ENCODE measurements around the gene RALB.
A peak's percentile ranks its signal among the peaks of the same experiment; 100 is the strongest.
"Not testable (repeated sequence)": the region's sequence is repeated elsewhere in the genome, so short reads cannot be mapped to it uniquely, and the experiment has no call there.

RALB gene

DNA sequence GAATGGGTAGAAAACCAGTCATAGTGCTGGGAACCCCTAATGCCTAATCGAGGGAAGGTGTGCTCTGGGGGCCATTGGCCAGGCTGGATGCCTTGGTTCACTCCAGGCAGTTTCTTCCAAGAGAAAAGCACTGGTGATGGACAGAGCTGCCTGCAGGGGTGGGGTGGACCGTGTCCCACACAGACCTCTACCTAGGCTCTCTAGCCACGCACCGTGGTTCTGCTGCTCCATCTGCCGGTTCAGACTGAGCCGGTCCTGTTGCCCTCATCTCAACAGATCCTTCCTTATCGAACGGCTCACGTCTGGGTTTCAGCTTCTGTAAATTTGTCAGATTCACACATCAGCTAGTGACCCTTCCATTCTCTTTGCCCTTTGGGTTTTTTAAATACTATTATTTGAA lies 46.4 kb downstream of the RALB start:
- DNase-seq, result no peak

- DNase-seq, result no peak
Measured at GRCh38 chr2:120299561-120299960, 46.9 kb downstream of the RALB start.

DNA sequence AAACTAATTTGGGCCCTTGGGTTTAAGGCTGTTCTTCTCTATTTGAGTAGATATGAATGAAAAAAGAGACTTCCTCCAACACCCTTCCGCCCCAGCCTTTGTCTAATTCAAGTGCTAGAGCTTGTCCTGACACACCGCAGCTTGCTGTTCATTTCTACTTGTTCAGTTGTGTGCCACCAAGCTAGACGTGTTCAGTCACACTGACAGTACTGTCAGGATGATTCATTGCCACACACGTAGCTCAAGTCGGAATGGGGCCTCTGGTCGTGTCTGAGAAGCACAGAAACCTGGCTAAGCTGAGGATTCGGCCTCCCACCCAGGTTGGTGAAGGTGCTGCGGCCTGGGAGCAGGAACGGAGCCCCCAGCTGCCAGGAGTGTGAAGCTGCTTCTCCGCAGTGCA lies 47.7 kb downstream of the RALB start:
- DNase-seq, result no peak

- no peak for DNase-seq
Measured at GRCh38 chr2:120301284-120301683, 48.6 kb downstream of the RALB start.

DNA sequence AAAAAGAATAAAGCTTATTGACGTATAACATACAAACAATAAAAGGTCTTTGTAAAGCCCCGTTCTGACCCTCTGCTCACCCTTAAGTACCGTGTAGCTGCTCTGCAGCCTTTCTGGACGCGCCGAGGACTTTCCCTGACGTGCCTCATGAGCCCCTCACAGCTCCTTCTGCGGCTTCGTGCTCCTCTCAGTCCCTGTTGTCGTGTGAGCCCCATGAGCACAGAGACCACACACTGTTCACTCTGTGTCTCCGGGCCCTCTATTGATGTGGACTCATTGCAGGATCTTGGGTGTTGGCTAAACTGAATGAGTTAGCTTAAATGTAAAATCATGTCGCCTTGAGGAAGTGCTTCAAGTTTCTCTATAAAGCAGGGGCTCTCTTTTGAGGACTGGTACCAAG lies 49.6 kb downstream of the RALB start:
- no peak for DNase-seq

- DNase-seq, result no peak
Measured at GRCh38 chr2:120303177-120303576, 50.5 kb downstream of the RALB start.

DNA sequence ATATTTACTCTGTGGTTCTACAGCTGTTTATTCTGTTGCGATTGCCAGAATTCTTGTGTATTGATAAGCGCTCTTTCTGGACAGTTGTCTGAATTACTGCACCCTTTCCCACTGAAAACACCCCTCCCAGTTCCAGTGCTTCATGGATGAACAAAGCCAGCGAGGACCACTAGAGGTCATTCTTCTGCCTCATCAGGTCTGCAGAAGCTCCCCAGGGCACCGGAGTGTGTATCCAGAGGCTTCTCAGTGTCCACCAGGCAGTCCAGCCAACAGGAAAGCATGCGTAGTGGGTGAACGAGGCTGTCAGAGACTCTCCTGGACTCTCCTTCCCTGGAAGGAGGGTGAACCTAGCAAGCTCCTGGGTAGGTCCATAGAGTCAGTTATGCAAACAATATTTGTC lies 52.6 kb downstream of the RALB start:
- no peak for DNase-seq

GRCh38 chr2:120305937-120306490 lies 53.4 kb downstream of the RALB start:
- no peak for DNase-seq

- no peak for DNase-seq
Measured at GRCh38 chr2:120307482-120307881, 54.8 kb downstream of the RALB start.

- peak; percentile 16 for DNase-seq
Measured at GRCh38 chr2:120308038-120308910, 55.6 kb downstream of the RALB start.

DNA sequence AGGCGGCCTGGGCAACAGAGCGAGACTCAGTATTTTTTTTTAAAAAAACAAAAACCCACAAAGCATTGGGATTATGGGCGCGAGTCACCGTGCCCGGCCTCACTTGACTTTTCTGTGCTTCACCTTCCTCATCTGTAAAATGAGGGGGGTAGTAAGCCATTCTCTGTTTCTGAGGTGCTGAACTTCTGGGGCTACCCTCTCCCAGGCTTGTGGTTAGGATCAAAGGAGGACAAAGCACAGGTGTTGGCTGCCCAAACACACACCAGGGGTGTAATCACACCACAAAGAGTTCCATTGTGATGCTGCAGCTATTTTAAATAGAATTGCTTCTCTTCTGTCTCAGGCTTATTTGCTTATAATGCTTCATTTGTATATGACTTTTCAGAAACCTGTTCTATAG lies 57.5 kb downstream of the RALB start:
- DNase-seq, result no peak

GRCh38 chr2:120310841-120311240 lies 58.2 kb downstream of the RALB start:
- DNase-seq, result not testable (repeated sequence)

DNA sequence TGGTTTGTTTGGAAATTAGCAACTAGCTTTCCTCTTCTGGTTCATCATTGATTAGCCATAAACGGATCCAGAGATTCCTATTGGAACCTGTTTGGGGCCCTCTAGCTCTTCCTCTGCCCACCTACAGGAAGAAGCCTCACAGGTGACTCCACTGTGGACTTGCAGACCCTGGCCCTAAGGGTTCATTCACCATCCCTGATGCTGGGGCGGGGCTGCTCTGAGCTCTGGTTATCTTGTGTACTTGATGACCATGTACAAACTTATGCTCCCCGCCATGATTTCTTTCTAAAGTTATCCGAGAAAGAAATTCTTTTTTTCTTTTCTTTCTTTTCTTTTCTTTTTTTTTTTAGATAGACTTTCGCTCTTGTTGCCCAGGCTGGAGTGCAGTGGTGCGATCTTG lies 59.4 kb downstream of the RALB start:
- DNase-seq, result no peak

DNA sequence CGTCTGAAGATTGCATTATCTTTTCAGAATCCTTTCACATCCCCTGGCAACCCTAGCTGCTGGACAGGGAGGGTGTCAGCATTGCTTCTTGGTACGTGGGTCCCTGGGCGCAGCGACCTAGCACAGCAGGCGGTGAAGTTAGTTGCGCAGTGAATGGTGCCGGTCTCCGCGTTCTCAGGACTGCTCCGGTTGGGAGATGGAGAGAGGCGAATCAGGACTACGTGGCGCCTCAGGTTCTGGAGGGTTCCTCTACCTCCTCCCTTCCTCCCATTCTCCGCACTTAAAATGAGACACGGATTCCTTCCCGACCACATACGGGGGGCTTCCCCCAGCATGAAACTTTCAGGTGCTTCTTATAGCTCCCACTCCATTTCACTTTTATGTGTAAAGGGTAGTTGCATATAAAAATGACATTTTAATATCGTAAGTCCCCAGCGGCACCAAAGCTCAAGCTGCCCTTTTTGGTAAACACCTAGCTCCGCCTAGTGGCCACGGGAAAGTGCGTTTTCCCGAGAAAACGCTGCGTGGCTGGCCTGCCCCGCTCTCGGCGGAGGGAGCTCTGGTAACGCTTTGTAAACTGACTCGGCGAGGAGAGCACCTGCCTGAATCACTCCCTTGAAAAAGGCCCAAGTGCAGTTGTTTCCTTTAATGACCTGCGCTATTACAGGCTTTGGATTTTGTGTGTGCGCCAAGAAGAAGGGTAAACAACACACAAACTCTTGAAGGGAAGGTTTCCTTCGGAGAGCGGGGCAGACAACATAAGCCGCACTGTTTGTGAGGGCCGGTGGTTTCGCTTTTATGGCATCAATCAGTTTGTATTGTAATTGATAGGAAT lies 60.4 kb downstream of the RALB start:
- peak; percentile 88 for DNase-seq

- DNase-seq, result no peak
Measured at GRCh38 chr2:120313695-120314615, 61.3 kb downstream of the RALB start.

DNA sequence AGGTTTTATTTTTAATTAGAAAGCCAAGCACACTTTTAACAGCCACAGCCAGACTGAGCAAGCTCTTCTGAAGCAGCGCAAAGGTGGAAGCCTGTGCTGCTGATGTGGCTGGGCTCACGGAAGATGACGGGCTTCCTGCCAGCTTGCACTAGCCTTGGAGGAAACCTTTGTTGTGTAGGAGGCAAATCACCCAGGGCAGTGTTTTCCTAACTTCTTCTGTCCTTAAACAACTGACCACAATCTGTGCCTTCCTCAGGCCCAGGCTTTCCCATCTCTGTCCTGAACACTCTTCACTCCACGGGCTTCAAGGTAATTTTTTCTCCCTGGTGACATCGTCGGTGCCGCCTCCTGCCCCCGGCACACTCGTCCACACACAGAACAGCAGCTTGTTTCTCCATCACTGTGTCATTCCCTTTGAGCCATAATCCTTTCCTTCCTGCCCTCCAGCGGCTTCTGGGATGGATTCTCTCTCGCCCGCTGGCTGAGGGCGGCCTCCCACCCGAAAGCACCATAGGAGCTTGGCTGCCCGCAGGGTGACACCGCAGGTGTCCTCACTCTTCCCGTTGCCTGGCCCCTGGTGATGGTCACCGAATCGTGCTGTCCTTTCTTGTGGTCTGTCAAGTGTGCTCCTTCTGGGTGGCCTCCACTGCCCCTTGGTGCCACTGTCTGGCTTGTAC lies 62.2 kb downstream of the RALB start:
- peak; percentile 24 for DNase-seq

- DNase-seq, result no peak
Measured at GRCh38 chr2:120315367-120316033, 62.8 kb downstream of the RALB start.

DNA sequence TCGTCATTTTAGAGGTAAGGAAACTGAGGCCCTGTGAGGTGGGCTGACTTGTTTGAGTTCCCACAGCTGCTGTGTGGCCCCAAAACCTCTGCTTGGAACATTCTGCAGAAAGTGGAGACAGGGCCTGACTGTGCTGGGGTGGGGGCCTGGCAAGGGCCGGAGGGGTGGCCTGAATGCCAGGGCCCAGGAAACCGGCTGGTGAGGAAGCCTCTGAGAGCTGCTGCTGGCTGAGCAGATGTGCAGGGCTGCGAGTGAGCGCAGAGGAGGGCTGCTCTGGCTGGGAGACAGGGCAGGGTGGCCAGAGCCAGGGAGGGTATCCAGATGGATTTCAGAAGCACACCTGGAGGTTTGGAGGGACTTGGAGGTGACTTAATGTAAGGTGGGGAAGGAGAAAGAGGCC lies 63.4 kb downstream of the RALB start:
- no peak for DNase-seq

GRCh38 chr2:120316528-120317179 lies 64.0 kb downstream of the RALB start:
- DNase-seq, result no peak

DNA sequence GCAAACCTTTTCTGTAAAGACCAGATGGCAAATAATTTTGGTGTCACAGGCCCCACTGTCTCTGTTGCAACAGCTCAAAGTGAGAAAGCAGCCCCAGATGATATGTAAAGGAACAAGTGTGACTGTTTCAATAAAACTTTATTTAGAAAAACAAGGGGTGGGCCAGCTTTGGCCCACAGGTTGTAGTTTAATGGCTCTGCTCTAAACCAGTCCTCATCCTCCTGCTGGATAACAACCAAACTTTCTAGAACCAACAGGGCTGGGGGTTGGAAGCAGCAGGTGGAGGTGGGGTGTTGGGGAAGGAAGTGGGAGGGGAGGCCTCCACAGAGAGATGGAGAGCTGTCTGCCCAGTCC lies 64.5 kb downstream of the RALB start:
- no peak for DNase-seq

- no peak for DNase-seq
Measured at GRCh38 chr2:120317916-120318315, 65.3 kb downstream of the RALB start.
